ENCODE measurements around the gene RAVER2.

DNA sequence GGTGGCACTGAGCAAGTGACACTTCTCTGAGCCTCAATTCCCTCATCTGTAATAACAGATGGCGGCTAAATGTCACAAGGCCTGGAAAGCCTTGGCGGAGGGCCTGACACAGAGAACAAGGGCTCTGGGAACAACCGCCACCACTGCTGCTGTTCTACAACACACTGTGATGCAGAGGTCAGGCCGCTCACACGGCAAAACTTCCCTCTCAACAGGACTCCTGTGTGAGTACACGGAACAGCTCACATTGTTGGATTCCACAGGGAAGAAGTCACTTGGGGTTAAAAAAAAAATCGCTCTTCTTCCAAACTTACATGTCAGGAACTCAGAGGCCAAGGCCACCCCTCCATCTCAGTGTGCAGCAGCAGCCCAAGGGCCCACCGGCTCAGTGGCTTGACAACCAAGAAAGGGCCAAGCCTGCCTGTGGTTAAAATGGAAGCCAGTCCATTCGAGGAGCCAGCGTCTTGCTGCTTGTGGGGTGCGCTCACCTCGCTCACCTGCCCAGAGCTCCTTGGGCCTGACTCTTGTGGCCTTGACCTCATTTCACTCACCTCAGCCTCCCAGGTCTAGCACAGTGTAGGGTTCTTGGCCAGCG is 101.1 kb downstream of the RAVER2 start:
- no peak for TF ChIP-seq CTCF (IDR thresholded peaks at IDR 0.05; ENCODE audit: low read depth, low read length)
- no peak for TF ChIP-seq EZH2phosphoT487 (IDR thresholded peaks at IDR 0.05; ENCODE audit: low read depth)
